Loucy (cell line): ENCODE data around the gene TSPEAR.
"Not testable (repeated sequence)": the region's sequence is repeated elsewhere in the genome, so short reads cannot be mapped to it uniquely, and the experiment has no call there.

Experiments used
- H2AFZ ChIP-seq: fragments of 200-600 bp; sonication (generic); 2 replicates; pipeline ENCODE4 v1.6.0; 2016; ENCODE audit warnings: antibody characterized with exemption, mild to moderate bottlenecking, low read length, moderate library complexity
- H3F3A ChIP-seq: fragments of 200-600 bp; 2 replicates; pipeline ENCODE4 v1.6.0; 2016; ENCODE audit warnings: antibody characterized with exemption, low read depth, mild to moderate bottlenecking
- H3K27me3 ChIP-seq: fragments of 200-600 bp; sonication (generic); 2 replicates; pipeline ENCODE4 v1.6.1; 2014; ENCODE audit warnings: low read length, mild to moderate bottlenecking; ENCODE audit not compliant: insufficient read depth, poor library complexity, severe bottlenecking
- H3K36me3 ChIP-seq: fragments of 200-600 bp; sonication (generic); 2 replicates; pipeline ENCODE4 v1.6.1; 2016; ENCODE audit warnings: low read length; ENCODE audit not compliant: insufficient read depth
- H3K4me1 ChIP-seq: fragments of 200-600 bp; sonication (generic); 2 replicates; pipeline ENCODE4 v1.5.1; 2014; ENCODE audit warnings: low read length, mild to moderate bottlenecking; ENCODE audit not compliant: insufficient read depth, poor library complexity, severe bottlenecking
- H3K4me2 ChIP-seq: fragments of 200-600 bp; sonication (generic); 2 replicates; pipeline ENCODE4 v1.6.0; 2014; ENCODE audit warnings: antibody characterized with exemption, low read length, low read depth, mild to moderate bottlenecking; ENCODE audit not compliant: poor library complexity, severe bottlenecking
- H3K4me3 ChIP-seq: fragments of 200-600 bp; sonication (generic); 2 replicates; pipeline ENCODE4 v1.5.1; 2014; ENCODE audit warnings: low read length, mild to moderate bottlenecking, mixed read lengths; ENCODE audit not compliant: poor library complexity, severe bottlenecking
- H3K79me2 ChIP-seq: fragments of 200-600 bp; sonication (generic); 2 replicates; pipeline ENCODE4 v1.6.1; 2014; ENCODE audit warnings: low read length; ENCODE audit not compliant: insufficient read depth
- H3K9ac ChIP-seq: fragments of 200-600 bp; sonication (generic); 2 replicates; pipeline ENCODE4 v1.6.0; 2014; ENCODE audit warnings: mild to moderate bottlenecking, low read depth, low read length, moderate library complexity; ENCODE audit not compliant: poor library complexity, severe bottlenecking
- H3K9me2 ChIP-seq: fragments of 200-600 bp; sonication (generic); replicated peaks from 2 replicates; pipeline ENCODE4 v1.6.1; 2016; ENCODE audit warnings: low read depth, low read length, mixed read lengths
- H3K9me3 ChIP-seq: fragments of 200-600 bp; sonication (generic); 2 replicates; pipeline ENCODE4 v1.6.1; 2014; ENCODE audit warnings: mild to moderate bottlenecking, antibody characterized with exemption, low read length, low read depth; ENCODE audit not compliant: insufficient read depth
- H4K20me1 ChIP-seq: fragments of 200-600 bp; sonication (generic); 2 replicates; pipeline ENCODE4 v1.6.0; 2014; ENCODE audit warnings: antibody characterized with exemption, low read length, mild to moderate bottlenecking; ENCODE audit not compliant: insufficient read depth, poor library complexity, severe bottlenecking
- EZH2phosphoT487 ChIP-seq: fragments of 200-600 bp; IDR thresholded peaks from 2 replicates; pipeline ENCODE4 v1.6.1; 2018; ENCODE audit warnings: antibody characterized with exemption, mild to moderate bottlenecking, moderate library complexity, borderline replicate concordance
- TF ChIP-seq, protein P1 (sequence below): fragments of 200-600 bp; sonication (generic); conservative IDR thresholded peaks from 2 replicates; pipeline ENCODE4 v1.5.1; 2014; ENCODE audit warnings: mild to moderate bottlenecking, antibody characterized with exemption, low read length

TSPEAR gene

DNA sequence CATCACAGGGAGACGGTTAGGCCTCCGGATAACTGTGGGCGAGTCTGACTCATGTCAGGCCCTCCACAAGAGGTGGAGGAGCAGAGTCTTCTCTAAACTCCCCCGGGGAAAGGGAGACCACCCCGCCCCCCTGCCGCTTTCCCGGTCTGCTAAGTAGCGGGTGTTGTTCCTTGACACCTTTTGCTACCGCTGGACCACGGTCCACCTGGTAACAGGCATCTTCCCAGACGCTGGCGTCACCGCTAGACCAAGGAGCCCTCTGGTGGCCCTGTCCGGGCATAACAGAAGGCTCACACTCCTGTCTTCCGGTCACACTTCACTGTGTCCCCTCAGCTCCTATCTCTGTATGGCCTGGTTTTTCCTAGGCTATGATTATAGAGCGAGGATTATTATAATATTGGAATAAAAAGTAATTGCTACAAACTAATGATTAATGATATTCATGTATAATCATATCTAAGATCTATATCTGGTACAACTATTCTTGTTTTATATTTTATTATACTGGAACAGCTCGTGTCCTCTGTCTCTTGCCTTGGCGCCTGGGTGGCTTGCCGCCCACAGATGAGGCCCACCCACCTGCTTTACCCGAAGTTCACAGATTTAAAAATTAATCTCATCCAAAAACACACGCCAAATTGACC, 231.7 kb downstream of the TSPEAR start:
- H3K4me2 ChIP-seq, H3K9me3 ChIP-seq, H3K79me2 ChIP-seq, H3K9ac ChIP-seq, H3K27me3 ChIP-seq, H2AFZ ChIP-seq, H3K9me2 ChIP-seq, H3K4me1 ChIP-seq, H4K20me1 ChIP-seq, H3K4me3 ChIP-seq, H3F3A ChIP-seq, H3K36me3 ChIP-seq: not testable (repeated sequence)
- TF ChIP-seq, protein P1, sequence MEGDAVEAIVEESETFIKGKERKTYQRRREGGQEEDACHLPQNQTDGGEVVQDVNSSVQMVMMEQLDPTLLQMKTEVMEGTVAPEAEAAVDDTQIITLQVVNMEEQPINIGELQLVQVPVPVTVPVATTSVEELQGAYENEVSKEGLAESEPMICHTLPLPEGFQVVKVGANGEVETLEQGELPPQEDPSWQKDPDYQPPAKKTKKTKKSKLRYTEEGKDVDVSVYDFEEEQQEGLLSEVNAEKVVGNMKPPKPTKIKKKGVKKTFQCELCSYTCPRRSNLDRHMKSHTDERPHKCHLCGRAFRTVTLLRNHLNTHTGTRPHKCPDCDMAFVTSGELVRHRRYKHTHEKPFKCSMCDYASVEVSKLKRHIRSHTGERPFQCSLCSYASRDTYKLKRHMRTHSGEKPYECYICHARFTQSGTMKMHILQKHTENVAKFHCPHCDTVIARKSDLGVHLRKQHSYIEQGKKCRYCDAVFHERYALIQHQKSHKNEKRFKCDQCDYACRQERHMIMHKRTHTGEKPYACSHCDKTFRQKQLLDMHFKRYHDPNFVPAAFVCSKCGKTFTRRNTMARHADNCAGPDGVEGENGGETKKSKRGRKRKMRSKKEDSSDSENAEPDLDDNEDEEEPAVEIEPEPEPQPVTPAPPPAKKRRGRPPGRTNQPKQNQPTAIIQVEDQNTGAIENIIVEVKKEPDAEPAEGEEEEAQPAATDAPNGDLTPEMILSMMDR, result peak; percentile 39

DNA sequence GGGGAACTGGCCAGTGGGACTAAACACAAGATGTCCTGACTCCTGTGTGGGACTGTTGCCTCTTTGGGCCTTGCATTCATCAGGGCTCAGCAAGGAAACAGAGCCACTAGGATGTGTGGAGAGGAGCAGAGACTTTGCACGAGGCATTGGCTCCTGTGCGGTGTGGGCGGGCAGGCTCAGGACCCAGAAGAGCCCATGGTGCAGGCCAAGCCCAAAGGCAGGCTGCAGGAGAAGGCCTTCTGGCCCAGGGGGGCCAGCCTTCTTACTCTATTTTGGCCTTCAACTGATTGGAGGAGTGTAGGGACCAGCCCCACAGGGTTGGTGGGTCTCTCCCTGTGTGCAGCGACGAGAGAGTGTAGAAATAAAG, 232.6 kb downstream of the TSPEAR start:
- Histone ChIP-seq H2AFZ (no peak overlapping the region), H3K9ac (no peak overlapping the region), H3K4me3 (no peak overlapping the region), H3K9me2 (no peaks in the 10 kb centered on the region), H3K9me3 (no peaks in the 10 kb centered on the region), H3K4me2 (no peak overlapping the region), H3K27me3 (no peaks in the 10 kb centered on the region), H3K4me1 (no peaks in the 10 kb centered on the region), H3F3A (no peaks in the 10 kb centered on the region), H4K20me1 (no peaks in the 10 kb centered on the region), H3K36me3 (no peaks in the 10 kb centered on the region), H3K79me2 (no peaks in the 10 kb centered on the region)
- TF ChIP-seq, protein P1, result no peak
- TF ChIP-seq EZH2phosphoT487, result no peak

DNA sequence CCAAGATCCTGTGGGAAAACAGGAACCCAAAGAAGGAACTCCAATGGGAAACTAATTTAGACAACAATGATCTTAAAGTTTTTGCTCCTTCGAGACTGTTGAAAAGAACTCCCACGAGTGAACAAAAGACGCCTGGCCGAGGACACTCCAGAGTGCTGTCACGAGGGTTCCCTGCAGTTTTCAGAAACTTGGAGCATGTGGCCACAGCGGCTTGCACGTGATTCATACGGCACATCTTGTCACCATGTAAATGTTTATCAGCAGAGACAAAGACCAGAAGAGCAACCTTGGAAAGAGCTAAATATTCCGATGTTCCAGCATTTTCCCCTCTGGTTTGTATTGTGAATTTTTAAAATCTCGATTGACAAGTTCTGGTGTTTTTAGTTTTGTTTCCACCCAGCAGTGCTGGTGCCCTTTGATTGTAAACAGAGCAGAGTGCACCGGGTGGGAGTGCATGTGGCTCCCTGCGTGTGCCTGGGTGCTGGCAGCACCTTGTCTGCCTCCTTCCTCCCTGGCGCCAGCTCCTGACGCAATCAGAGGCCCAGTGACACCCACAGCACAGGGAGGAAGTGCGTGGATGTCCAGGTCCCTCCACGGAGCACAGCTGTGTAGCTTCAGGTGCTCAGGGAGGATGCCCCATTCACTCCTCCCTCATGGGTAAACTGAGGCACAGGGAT, 233.1 kb downstream of the TSPEAR start:
- Histone ChIP-seq H3K4me1 (no peaks in the 10 kb centered on the region), H3K9me2 (no peaks in the 10 kb centered on the region), H3K9ac (no peak overlapping the region), H3K36me3 (no peaks in the 10 kb centered on the region), H3K4me2 (no peak overlapping the region), H3K9me3 (no peaks in the 10 kb centered on the region), H3K79me2 (no peaks in the 10 kb centered on the region), H4K20me1 (no peaks in the 10 kb centered on the region), H3K27me3 (no peaks in the 10 kb centered on the region), H3F3A (no peaks in the 10 kb centered on the region), H3K4me3 (no peak overlapping the region), H2AFZ (no peak overlapping the region)
- TF ChIP-seq EZH2phosphoT487, result no peak
- TF ChIP-seq, protein P1, result no peak
